K562 (cell line): ENCODE measurements around the gene IRF2BP2. TPM values are rescaled to one million over a fixed set of nuclear protein-coding genes. Genes with fewer than 3 reads are reported as not detected.
A peak's percentile ranks its signal among the peaks of the same experiment; 100 is the strongest.

Experiments
- CBX3 ChIP-seq, 2 experiments: IDR thresholded peaks; 1 replicate in 1 of 2; 2 replicates in 1 of 2; pipeline ENCODE4 v1.6.1; 2012; ENCODE audit warnings: inconsistent platforms in 2 of 2, low read length in 2 of 2, borderline replicate concordance in 1 of 2, control low read depth in 1 of 2
- ERF ChIP-seq: fragments of 450-650 bp; formaldehyde crosslinking; IDR thresholded peaks from 2 replicates; pipeline ENCODE4 v1.4.0; 2020; ENCODE audit warnings: mild to moderate bottlenecking, mixed read lengths
- GTF2F1 ChIP-seq: IDR thresholded peaks from 2 replicates; pipeline ENCODE4 v1.6.1; 2011; ENCODE audit warnings: low read depth, low read length, improper control_type of control experiment
- HDAC2 ChIP-seq: fragments of 450-650 bp; IDR thresholded peaks from 2 replicates; pipeline ENCODE4 v1.6.1; 2016; ENCODE audit warnings: mild to moderate bottlenecking
- HNRNPL ChIP-seq: fragments of 200-400 bp; formaldehyde crosslinking; IDR thresholded peaks from 2 replicates; pipeline ENCODE4 v1.6.1; 2017; ENCODE audit warnings: low read depth, mild to moderate bottlenecking, low read length
- NCOA1 ChIP-seq: fragments of 450-650 bp; IDR thresholded peaks from 2 replicates; pipeline ENCODE4 v1.6.1; 2016; ENCODE audit warnings: low read depth
- PRMT5 ChIP-seq: sonication (generic); formaldehyde crosslinking; IDR thresholded peaks from 2 replicates; pipeline ENCODE4 v1.5.0; 2020; ENCODE audit warnings: missing genetic modification reagents
- SREBF1 ChIP-seq: fragments of 150-350 bp; IDR thresholded peaks from 2 replicates; pipeline ENCODE4 v1.6.1; 2014; ENCODE audit warnings: antibody characterized with exemption, low read depth, low read length, borderline replicate concordance
- STAG1 ChIP-seq: sonication (generic); formaldehyde crosslinking; IDR thresholded peaks from 2 replicates; pipeline ENCODE4 v1.5.0; 2020; ENCODE audit warnings: missing genetic modification reagents, borderline replicate concordance
- STAT5B ChIP-seq: fragments of 250-450 bp; sonication (Bioruptor Pico); IDR thresholded peaks from 2 replicates; pipeline ENCODE4 v1.8.0; 2021; ENCODE audit warnings: mild to moderate bottlenecking, inconsistent platforms
- TSC22D4 ChIP-seq: fragments of 450-650 bp; IDR thresholded peaks from 2 replicates; pipeline ENCODE4 v1.6.1; 2016; ENCODE audit warnings: missing genetic modification characterization, missing biosample characterization, control low read depth
- ZC3H4 ChIP-seq: sonication (generic); formaldehyde crosslinking; IDR thresholded peaks from 2 replicates; pipeline ENCODE4 v1.9.0; 2021; ENCODE audit warnings: missing genetic modification reagents, borderline replicate concordance
- ZNF274 ChIP-seq: IDR thresholded peaks from 2 replicates; pipeline ENCODE4 v1.6.1; 2011; ENCODE audit warnings: low read depth, mild to moderate bottlenecking, low read length, moderate library complexity, borderline replicate concordance
- ZNF57 ChIP-seq: fragments of 450-650 bp; formaldehyde crosslinking; IDR thresholded peaks from 2 replicates; pipeline ENCODE4 v1.4.0; 2020; ENCODE audit warnings: mild to moderate bottlenecking, moderate library complexity
- ZNF695 ChIP-seq: fragments of 450-650 bp; formaldehyde crosslinking; IDR thresholded peaks from 2 replicates; pipeline ENCODE4 v1.4.0; 2020; ENCODE audit warnings: mild to moderate bottlenecking, moderate library complexity
- ZNF75A ChIP-seq: fragments of 450-650 bp; formaldehyde crosslinking; IDR thresholded peaks from 2 replicates; pipeline ENCODE4 v1.4.0; 2020; ENCODE audit warnings: mild to moderate bottlenecking
- ZZZ3 ChIP-seq: fragments of 450-650 bp; IDR thresholded peaks from 2 replicates; pipeline ENCODE4 v1.6.1; 2016; ENCODE audit warnings: antibody characterized with exemption, mild to moderate bottlenecking, moderate library complexity
- polyA plus RNA-seq, 8 experiments: library from polyadenylated mRNA; depleted of rRNA in 4 of 8; stranded (reverse) in 5 of 8; unstranded in 3 of 8; fragments of >200 nt; fragmentation: Nextera tagmentation in 2 of 8; fragmentation: Illumina TruSeq in 1 of 8; extraction: Ambion mirVana in 2 of 8; extraction: Trizol in 1 of 8; gene quantifications; 2 replicates each; pipeline versions ENCODE4 v1.2.1 to v1.2.3, GENCODE V29; 2011 to 2014; ENCODE audit warnings: inconsistent platforms in 1 of 8, missing spikeins in 1 of 8
- total RNA-seq, 7 experiments: library from RNA; depleted of rRNA in 6 of 7; stranded (reverse); fragments of >200 nt in 6 of 7; fragmentation: Illumina TruSeq in 2 of 7; extraction: Trizol in 2 of 7; gene quantifications; 2 replicates each; pipeline versions ENCODE4 v1.2.1 to v1.2.3, GENCODE V29; 2011 to 2021; ENCODE audit warnings: low replicate concordance in 1 of 7
- TF ChIP-seq, protein P1 (sequence below): fragments of 250-450 bp; sonication (Bioruptor Pico); IDR thresholded peaks from 2 replicates; pipeline ENCODE4 v1.4.0; 2020
- TF ChIP-seq, protein P2 (sequence below): sonication (generic); formaldehyde crosslinking; IDR thresholded peaks from 2 replicates; pipeline ENCODE4 v1.9.0; 2022; ENCODE audit warnings: mild to moderate bottlenecking, missing genetic modification reagents
- TF ChIP-seq, protein P3 (sequence below), 3 experiments: fragments of 200-800 bp in 1 of 3; fragments of 250-450 bp in 1 of 3; fragments of 450-650 bp in 1 of 3; sonication (Bioruptor Pico) in 1 of 3; sonication (Bioruptor generic) in 1 of 3; formaldehyde crosslinking in 1 of 3; IDR thresholded peaks; 2 replicates each; pipeline versions ENCODE4 v1.6.1 to v1.8.0; 2016 to 2022; ENCODE audit warnings: mild to moderate bottlenecking in 2 of 3, missing genetic modification characterization in 2 of 3, missing compliant biosample characterization in 1 of 3, moderate library complexity in 1 of 3

The IRF2BP2 gene
- total and polyA plus RNA-seq, 9 of the 15 experiments (the other 6 are each of a cell fraction or from before 2014, with no cell fraction given) = 7.7 to 68.6 (median 22.1) TPM

DNA sequence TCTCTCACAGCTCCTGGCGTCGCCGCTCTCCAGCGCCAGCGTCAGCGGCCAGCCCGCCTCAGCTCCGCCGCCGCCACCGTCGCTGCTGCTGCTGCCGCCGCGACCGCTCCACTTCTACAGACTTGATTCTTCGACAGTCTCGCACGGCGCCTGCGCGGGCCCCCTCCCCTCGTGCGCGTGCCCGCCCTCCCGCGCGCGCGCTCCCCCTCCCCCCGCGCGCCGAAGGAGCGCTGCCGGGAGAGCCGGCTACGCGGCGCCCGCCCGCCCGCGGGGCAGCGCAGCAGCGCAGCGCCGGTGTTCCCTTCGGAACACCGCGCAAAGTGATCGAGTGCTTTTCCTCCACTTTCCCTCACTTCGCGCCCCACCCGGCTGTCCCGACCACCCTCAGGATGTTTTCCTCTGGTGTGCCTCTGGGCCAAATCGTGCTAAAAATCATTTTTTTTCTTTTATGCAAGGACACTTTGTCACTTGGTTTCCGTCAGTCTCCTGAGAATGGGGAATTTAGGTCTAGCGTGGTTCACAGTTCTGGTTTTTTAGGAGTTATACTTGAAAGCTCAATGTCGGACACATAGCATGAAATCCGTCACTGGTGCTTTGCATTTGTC is at the start of gene IRF2BP2 (continued):
- TF ChIP-seq ZNF274 = no peak
- TF ChIP-seq TSC22D4 (tag) = no peak
- TF ChIP-seq SREBF1 = no peak
- TF ChIP-seq HDAC2 = peak; percentile 50; the same call in 1 of the 2 replicates
- no peak; a peak in 1 of 3 replicates for TF ChIP-seq CBX3 (IDR thresholded peaks at IDR 0.05; ENCODE audit: borderline replicate concordance in 1 of 2, low read length in 2 of 2)
- no peak for TF ChIP-seq ZNF57
- TF ChIP-seq STAG1 = no peak
- 0 out of 2 replicates have a peak, but pooled peaks have one; percentile 21 for TF ChIP-seq ERF (CRISPR knock-in tag)
- TF ChIP-seq STAT5B (CRISPR knock-in tag) = no peak
- TF ChIP-seq, protein P1, sequence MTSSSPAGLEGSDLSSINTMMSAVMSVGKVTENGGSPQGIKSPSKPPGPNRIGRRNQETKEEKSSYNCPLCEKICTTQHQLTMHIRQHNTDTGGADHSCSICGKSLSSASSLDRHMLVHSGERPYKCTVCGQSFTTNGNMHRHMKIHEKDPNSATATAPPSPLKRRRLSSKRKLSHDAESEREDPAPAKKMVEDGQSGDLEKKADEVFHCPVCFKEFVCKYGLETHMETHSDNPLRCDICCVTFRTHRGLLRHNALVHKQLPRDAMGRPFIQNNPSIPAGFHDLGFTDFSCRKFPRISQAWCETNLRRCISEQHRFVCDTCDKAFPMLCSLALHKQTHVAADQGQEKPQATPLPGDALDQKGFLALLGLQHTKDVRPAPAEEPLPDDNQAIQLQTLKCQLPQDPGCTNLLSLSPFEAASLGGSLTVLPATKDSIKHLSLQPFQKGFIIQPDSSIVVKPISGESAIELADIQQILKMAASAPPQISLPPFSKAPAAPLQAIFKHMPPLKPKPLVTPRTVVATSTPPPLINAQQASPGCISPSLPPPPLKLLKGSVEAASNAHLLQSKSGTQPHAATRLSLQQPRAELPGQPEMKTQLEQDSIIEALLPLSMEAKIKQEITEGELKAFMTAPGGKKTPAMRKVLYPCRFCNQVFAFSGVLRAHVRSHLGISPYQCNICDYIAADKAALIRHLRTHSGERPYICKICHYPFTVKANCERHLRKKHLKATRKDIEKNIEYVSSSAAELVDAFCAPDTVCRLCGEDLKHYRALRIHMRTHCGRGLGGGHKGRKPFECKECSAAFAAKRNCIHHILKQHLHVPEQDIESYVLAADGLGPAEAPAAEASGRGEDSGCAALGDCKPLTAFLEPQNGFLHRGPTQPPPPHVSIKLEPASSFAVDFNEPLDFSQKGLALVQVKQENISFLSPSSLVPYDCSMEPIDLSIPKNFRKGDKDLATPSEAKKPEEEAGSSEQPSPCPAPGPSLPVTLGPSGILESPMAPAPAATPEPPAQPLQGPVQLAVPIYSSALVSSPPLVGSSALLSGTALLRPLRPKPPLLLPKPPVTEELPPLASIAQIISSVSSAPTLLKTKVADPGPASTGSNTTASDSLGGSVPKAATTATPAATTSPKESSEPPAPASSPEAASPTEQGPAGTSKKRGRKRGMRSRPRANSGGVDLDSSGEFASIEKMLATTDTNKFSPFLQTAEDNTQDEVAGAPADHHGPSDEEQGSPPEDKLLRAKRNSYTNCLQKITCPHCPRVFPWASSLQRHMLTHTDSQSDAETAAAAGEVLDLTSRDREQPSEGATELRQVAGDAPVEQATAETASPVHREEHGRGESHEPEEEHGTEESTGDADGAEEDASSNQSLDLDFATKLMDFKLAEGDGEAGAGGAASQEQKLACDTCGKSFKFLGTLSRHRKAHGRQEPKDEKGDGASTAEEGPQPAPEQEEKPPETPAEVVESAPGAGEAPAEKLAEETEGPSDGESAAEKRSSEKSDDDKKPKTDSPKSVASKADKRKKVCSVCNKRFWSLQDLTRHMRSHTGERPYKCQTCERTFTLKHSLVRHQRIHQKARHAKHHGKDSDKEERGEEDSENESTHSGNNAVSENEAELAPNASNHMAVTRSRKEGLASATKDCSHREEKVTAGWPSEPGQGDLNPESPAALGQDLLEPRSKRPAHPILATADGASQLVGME (CRISPR knock-in tag) = no peak
- TF ChIP-seq HNRNPL = no peak
- TF ChIP-seq, protein P2, sequence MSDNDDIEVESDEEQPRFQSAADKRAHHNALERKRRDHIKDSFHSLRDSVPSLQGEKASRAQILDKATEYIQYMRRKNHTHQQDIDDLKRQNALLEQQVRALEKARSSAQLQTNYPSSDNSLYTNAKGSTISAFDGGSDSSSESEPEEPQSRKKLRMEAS (CRISPR knock-in tag) = peak; percentile 30; the same call in 1 of the 2 replicates
- TF ChIP-seq GTF2F1 = no peak
- no peak for TF ChIP-seq ZZZ3
- TF ChIP-seq ZNF695 = no peak
- TF ChIP-seq NCOA1 = no peak
- TF ChIP-seq, protein P3, sequence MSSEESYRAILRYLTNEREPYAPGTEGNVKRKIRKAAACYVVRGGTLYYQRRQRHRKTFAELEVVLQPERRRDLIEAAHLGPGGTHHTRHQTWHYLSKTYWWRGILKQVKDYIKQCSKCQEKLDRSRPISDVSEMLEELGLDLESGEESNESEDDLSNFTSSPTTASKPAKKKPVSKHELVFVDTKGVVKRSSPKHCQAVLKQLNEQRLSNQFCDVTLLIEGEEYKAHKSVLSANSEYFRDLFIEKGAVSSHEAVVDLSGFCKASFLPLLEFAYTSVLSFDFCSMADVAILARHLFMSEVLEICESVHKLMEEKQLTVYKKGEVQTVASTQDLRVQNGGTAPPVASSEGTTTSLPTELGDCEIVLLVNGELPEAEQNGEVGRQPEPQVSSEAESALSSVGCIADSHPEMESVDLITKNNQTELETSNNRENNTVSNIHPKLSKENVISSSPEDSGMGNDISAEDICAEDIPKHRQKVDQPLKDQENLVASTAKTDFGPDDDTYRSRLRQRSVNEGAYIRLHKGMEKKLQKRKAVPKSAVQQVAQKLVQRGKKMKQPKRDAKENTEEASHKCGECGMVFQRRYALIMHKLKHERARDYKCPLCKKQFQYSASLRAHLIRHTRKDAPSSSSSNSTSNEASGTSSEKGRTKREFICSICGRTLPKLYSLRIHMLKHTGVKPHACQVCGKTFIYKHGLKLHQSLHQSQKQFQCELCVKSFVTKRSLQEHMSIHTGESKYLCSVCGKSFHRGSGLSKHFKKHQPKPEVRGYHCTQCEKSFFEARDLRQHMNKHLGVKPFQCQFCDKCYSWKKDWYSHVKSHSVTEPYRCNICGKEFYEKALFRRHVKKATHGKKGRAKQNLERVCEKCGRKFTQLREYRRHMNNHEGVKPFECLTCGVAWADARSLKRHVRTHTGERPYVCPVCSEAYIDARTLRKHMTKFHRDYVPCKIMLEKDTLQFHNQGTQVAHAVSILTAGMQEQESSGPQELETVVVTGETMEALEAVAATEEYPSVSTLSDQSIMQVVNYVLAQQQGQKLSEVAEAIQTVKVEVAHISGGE (CRISPR knock-in tag; IDR thresholded peaks at IDR 0.05) = peak in 1 of 3 experiments; percentile 80; a peak in 3 of 6 replicates
- peak; percentile 21; the same call in 1 of the 2 replicates for TF ChIP-seq ZNF75A (CRISPR knock-in tag)
- no peak for TF ChIP-seq PRMT5 (CRISPR knock-in tag)
- no peak for TF ChIP-seq ZC3H4 (CRISPR knock-in tag)
